Fibroblast of gingiva (primary cell): Measurements from ENCODE around the gene ETF1.

ENCODE experiments used
- DNase-seq: peaks from one replicate; pipeline ENCODE4 v3.0.0-alpha.2; 2011; ENCODE audit warnings: low read depth

ETF1 gene

GRCh38 chr5:138542956-138543729 is at the start of gene ETF1:
Gene ETF1, minus strand, starts transcription at chr5:138543236. Its CDS starts 318 bp downstream, at chr5:138542918.
- peak; percentile 100 for DNase-seq

GRCh38 chr5:138588013-138588788 is 45.2 kb upstream of the ETF1 start:
- DNase-seq = no peak

GRCh38 chr5:138585157-138585556 is 42.1 kb upstream of the ETF1 start:
- no peak for DNase-seq

- no peak for DNase-seq
These were observed 41.1 kb upstream of the ETF1 start for GRCh38 chr5:138583984-138584637.

- no peak for DNase-seq
These were observed 39.9 kb upstream of the ETF1 start for GRCh38 chr5:138582959-138583358.

GRCh38 chr5:138580777-138581176 is 37.7 kb upstream of the ETF1 start:
- no peak for DNase-seq

GRCh38 chr5:138580001-138580400 is 37.0 kb upstream of the ETF1 start:
- DNase-seq = no peak

GRCh38 chr5:138579517-138579863 is 36.5 kb upstream of the ETF1 start:
- no peak for DNase-seq

- DNase-seq = no peak
These were observed 34.4 kb upstream of the ETF1 start for GRCh38 chr5:138577452-138577851.

GRCh38 chr5:138575194-138576015 is 32.4 kb upstream of the ETF1 start, which contains the start of gene HSPA9:
Gene HSPA9, minus strand, starts transcription at chr5:138575401. Its CDS starts 83 bp downstream, at chr5:138575318.
- DNase-seq = peak; percentile 100

- DNase-seq = no peak
These were observed 31.7 kb upstream of the ETF1 start for GRCh38 chr5:138574744-138575193.

- no peak for DNase-seq
These were observed 31.1 kb upstream of the ETF1 start for GRCh38 chr5:138573949-138574670.

- DNase-seq = no peak
These were observed 30.2 kb upstream of the ETF1 start for GRCh38 chr5:138573223-138573622.

- no peak for DNase-seq
These were observed 27.8 kb upstream of the ETF1 start for GRCh38 chr5:138570871-138571270.

GRCh38 chr5:138569782-138570181 is 26.7 kb upstream of the ETF1 start:
- DNase-seq = no peak

- no peak for DNase-seq
These were observed 25.2 kb upstream of the ETF1 start for GRCh38 chr5:138568061-138568824.

GRCh38 chr5:138566792-138567191 is 23.8 kb upstream of the ETF1 start:
- no peak for DNase-seq

- DNase-seq = no peak
These were observed 22.2 kb upstream of the ETF1 start for GRCh38 chr5:138565100-138565821.

GRCh38 chr5:138564242-138564641 is 21.2 kb upstream of the ETF1 start:
- DNase-seq = no peak
